ENCODE results near the gene ASPM. TPM values are rescaled to one million over a fixed set of nuclear protein-coding genes. Genes with fewer than 3 reads are reported as not detected.
A peak's percentile ranks its signal among the peaks of the same experiment; 100 is the strongest.

ASPM gene
- total and polyA plus RNA-seq, 9 of the 15 experiments (the other 6 are each of a cell fraction or from before 2014, with no cell fraction given) = 22.7 to 84.4 (median 46.4) TPM

DNA sequence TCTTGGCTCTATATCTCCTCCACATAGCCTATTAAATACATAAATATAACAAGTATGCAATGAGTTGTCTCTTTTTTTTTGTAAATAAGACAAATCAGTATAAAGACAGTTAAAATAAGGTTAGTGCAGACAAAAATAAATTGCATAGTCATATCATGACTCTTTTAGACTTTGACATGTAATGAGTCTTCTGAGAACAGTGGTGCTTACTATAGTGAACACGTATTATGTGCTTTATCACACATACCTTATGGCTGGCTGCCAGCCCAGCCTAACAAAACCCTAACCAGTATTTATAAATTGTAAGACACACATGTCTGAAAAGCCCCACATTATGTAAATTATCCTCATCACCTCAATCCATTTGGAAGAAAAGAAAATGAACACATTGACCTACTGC lies 50.3 kb downstream of the ASPM start (continued):
- TF ChIP-seq C11orf30 (IDR thresholded peaks at IDR 0.05; ENCODE audit: low read depth) (peak; percentile 62), ZNF316 (IDR thresholded peaks at IDR 0.05) (peak; percentile 83), NFIC (IDR thresholded peaks at IDR 0.05) (peak; percentile 87), DPF2 (IDR thresholded peaks at IDR 0.05) (peak; percentile 20; the same call in 1 of the 2 replicates), MAFG (tag; conservative IDR thresholded peaks at IDR 0.05) (peak; percentile 67; the same call in 1 of the 2 replicates), ATF3 (IDR thresholded peaks at IDR 0.05) (no peak), ATF3 (CRISPR knock-in tag; conservative IDR thresholded peaks at IDR 0.05) (no peak), HIVEP1 (CRISPR knock-in tag; IDR thresholded peaks at IDR 0.05) (no peak), NFE2L1 (tag; IDR thresholded peaks at IDR 0.05; ENCODE audit: borderline replicate concordance, low read depth) (0 out of 2 replicates have a peak, but pooled peaks have one; percentile 4), ATF2 (CRISPR knock-in tag; IDR thresholded peaks at IDR 0.05) (no peak)
- TF ChIP-seq, protein P1, sequence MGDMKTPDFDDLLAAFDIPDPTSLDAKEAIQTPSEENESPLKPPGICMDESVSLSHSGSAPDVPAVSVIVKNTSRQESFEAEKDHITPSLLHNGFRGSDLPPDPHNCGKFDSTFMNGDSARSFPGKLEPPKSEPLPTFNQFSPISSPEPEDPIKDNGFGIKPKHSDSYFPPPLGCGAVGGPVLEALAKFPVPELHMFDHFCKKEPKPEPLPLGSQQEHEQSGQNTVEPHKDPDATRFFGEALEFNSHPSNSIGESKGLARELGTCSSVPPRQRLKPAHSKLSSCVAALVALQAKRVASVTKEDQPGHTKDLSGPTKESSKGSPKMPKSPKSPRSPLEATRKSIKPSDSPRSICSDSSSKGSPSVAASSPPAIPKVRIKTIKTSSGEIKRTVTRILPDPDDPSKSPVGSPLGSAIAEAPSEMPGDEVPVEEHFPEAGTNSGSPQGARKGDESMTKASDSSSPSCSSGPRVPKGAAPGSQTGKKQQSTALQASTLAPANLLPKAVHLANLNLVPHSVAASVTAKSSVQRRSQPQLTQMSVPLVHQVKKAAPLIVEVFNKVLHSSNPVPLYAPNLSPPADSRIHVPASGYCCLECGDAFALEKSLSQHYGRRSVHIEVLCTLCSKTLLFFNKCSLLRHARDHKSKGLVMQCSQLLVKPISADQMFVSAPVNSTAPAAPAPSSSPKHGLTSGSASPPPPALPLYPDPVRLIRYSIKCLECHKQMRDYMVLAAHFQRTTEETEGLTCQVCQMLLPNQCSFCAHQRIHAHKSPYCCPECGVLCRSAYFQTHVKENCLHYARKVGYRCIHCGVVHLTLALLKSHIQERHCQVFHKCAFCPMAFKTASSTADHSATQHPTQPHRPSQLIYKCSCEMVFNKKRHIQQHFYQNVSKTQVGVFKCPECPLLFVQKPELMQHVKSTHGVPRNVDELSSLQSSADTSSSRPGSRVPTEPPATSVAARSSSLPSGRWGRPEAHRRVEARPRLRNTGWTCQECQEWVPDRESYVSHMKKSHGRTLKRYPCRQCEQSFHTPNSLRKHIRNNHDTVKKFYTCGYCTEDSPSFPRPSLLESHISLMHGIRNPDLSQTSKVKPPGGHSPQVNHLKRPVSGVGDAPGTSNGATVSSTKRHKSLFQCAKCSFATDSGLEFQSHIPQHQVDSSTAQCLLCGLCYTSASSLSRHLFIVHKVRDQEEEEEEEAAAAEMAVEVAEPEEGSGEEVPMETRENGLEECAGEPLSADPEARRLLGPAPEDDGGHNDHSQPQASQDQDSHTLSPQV (IDR thresholded peaks at IDR 0.05) = peak; percentile 26; the same call in 1 of the 2 replicates
- TF ChIP-seq, protein P2, sequence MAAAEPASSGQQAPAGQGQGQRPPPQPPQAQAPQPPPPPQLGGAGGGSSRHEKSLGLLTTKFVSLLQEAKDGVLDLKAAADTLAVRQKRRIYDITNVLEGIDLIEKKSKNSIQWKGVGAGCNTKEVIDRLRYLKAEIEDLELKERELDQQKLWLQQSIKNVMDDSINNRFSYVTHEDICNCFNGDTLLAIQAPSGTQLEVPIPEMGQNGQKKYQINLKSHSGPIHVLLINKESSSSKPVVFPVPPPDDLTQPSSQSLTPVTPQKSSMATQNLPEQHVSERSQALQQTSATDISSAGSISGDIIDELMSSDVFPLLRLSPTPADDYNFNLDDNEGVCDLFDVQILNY (CRISPR knock-in tag; IDR thresholded peaks at IDR 0.05) = no peak
